GM12878 (cell line): ENCODE data around the gene RASAL1. TPM values are rescaled to one million over a fixed set of nuclear protein-coding genes. Genes with fewer than 3 reads are reported as not detected.

Experiments used
- BCL11A ChIP-seq: IDR thresholded peaks from 2 replicates; pipeline ENCODE4 v1.6.1; 2011; ENCODE audit warnings: low read depth, low read length
- BRCA1 ChIP-seq: IDR thresholded peaks from 2 replicates; pipeline ENCODE4 v1.6.1; 2011; ENCODE audit warnings: low read depth, low read length, improper control_type of control experiment
- CBFB ChIP-seq: IDR thresholded peaks from 2 replicates; pipeline ENCODE4 v1.6.1; 2016; ENCODE audit warnings: antibody characterized with exemption, low read depth
- CBX5 ChIP-seq: sonication (generic); IDR thresholded peaks from 2 replicates; pipeline ENCODE4 v1.6.1; 2016; ENCODE audit warnings: low read depth, moderate library complexity, mild to moderate bottlenecking, inconsistent platforms
- CHD2 ChIP-seq: IDR thresholded peaks from 2 replicates; pipeline ENCODE4 v1.6.1; 2011; ENCODE audit warnings: low read depth, low read length, improper control_type of control experiment, borderline replicate concordance
- CHD4 ChIP-seq: fragments of 200-600 bp; sonication (generic); IDR thresholded peaks from 2 replicates; pipeline ENCODE4 v1.6.1; 2016; ENCODE audit warnings: mild to moderate bottlenecking
- ESRRA ChIP-seq: IDR thresholded peaks from 2 replicates; pipeline ENCODE4 v1.6.1; 2012; ENCODE audit warnings: mild to moderate bottlenecking, low read length, improper control_type of control experiment
- GABPA ChIP-seq: IDR thresholded peaks from 2 replicates; pipeline ENCODE4 v1.6.1; 2014; ENCODE audit warnings: antibody characterized with exemption, low read depth, mild to moderate bottlenecking, inconsistent platforms
- HDAC6 ChIP-seq: fragments of 200-600 bp; sonication (generic); IDR thresholded peaks from one replicate; pipeline ENCODE4 v1.8.0; 2017; ENCODE audit warnings: antibody characterized with exemption; ENCODE audit not compliant: unreplicated experiment
- IRF3 ChIP-seq: fragments of 450-650 bp; IDR thresholded peaks from 2 replicates; pipeline ENCODE4 v1.6.1; 2014; ENCODE audit warnings: mild to moderate bottlenecking
- MEF2A ChIP-seq: IDR thresholded peaks from 2 replicates; pipeline ENCODE4 v1.6.1; 2011; ENCODE audit warnings: low read depth, mild to moderate bottlenecking, low read length, moderate library complexity; ENCODE audit not compliant: insufficient read depth
- MTA2 ChIP-seq: fragments of 450-650 bp; IDR thresholded peaks from 2 replicates; pipeline ENCODE4 v1.6.1; 2016; ENCODE audit warnings: low read depth, mild to moderate bottlenecking, moderate library complexity
- RELB ChIP-seq: fragments of 450-650 bp; IDR thresholded peaks from 2 replicates; pipeline ENCODE4 v1.6.1; 2017; ENCODE audit warnings: low read depth, mild to moderate bottlenecking, moderate library complexity
- RFX5 ChIP-seq: IDR thresholded peaks from 2 replicates; pipeline ENCODE4 v1.6.1; 2011; ENCODE audit warnings: low read depth, low read length, improper control_type of control experiment
- SMAD1 ChIP-seq: fragments of 450-650 bp; IDR thresholded peaks from 2 replicates; pipeline ENCODE4 v1.6.1; 2018; ENCODE audit warnings: mild to moderate bottlenecking, low read depth; ENCODE audit not compliant: partially characterized antibody
- SPI1 ChIP-seq: IDR thresholded peaks from 2 replicates; pipeline ENCODE4 v1.6.1; 2011; ENCODE audit warnings: low read depth, mild to moderate bottlenecking, low read length, moderate library complexity, borderline replicate concordance; ENCODE audit not compliant: insufficient read depth
- SREBF1 ChIP-seq: IDR thresholded peaks from 2 replicates; pipeline ENCODE4 v1.6.1; 2012; ENCODE audit warnings: mild to moderate bottlenecking, low read length
- SREBF2 ChIP-seq: IDR thresholded peaks from 2 replicates; pipeline ENCODE4 v1.6.1; 2012; ENCODE audit warnings: mild to moderate bottlenecking, low read length
- SRF ChIP-seq, 2 experiments: IDR thresholded peaks; 2 replicates each; pipeline ENCODE4 v1.6.1; 2011; ENCODE audit warnings: low read depth in 2 of 2, low read length in 2 of 2, mild to moderate bottlenecking in 1 of 2, moderate library complexity in 1 of 2
- TAF1 ChIP-seq: IDR thresholded peaks from 2 replicates; pipeline ENCODE4 v1.6.1; 2011; ENCODE audit warnings: mild to moderate bottlenecking, low read depth, low read length, borderline replicate concordance
- TCF12 ChIP-seq: IDR thresholded peaks from 2 replicates; pipeline ENCODE4 v1.6.1; 2011; ENCODE audit warnings: low read depth, mild to moderate bottlenecking, low read length
- USF1 ChIP-seq: IDR thresholded peaks from 2 replicates; pipeline ENCODE4 v1.6.1; 2011; ENCODE audit warnings: borderline replicate concordance, low read depth, mild to moderate bottlenecking, moderate library complexity, mixed read lengths, low read length; ENCODE audit not compliant: insufficient read depth; ENCODE audit errors: extremely low read length
- ZBTB40 ChIP-seq: fragments of 450-650 bp; IDR thresholded peaks from 2 replicates; pipeline ENCODE4 v1.6.1; 2016; ENCODE audit warnings: mild to moderate bottlenecking, moderate library complexity, borderline replicate concordance
- polyA plus RNA-seq, 11 experiments: library from polyadenylated mRNA; depleted of rRNA in 4 of 11; unstranded in 6 of 11; stranded (reverse) in 5 of 11; fragments of >200 nt; fragmentation: Nextera tagmentation in 4 of 11; fragmentation: Illumina TruSeq in 1 of 11; extraction: Ambion mirVana in 4 of 11; extraction: Trizol in 1 of 11; gene quantifications; 1 replicate in 1 of 11; 2 replicates in 10 of 11; pipeline versions ENCODE4 v1.2.1 to v1.2.3, GENCODE V29; 2011 to 2016; ENCODE audit warnings: inconsistent platforms in 2 of 11, missing spikeins in 2 of 11, low read depth in 1 of 11
- total RNA-seq, 4 experiments: library from RNA; depleted of rRNA in 3 of 4; stranded (reverse); fragments of >200 nt in 3 of 4; fragmentation: Illumina TruSeq in 1 of 4; extraction: Trizol in 1 of 4; gene quantifications; 2 replicates each; pipeline versions ENCODE4 v1.2.1 to v1.2.3, GENCODE V29; 2013 to 2021

The RASAL1 gene
- total and polyA plus RNA-seq, 10 of the 15 experiments (the other 5 are each of a cell fraction or from before 2014, with no cell fraction given): 0.12 to 1.0 (median 0.52) TPM; not detected in 6

- TF ChIP-seq RELB (no peak; the same call in 1 of the 2 replicates), CBX5 (no peak), SMAD1 (no peak), ZBTB40 (peak; percentile 79; the same call in 1 of the 2 replicates), CBFB (no peak), RFX5 (no peak), TAF1 (peak; percentile 42; the same call in 1 of the 2 replicates), BCL11A (no peak), SREBF2 (no peak), SPI1 (0 out of 2 replicates have a peak, but pooled peaks have one; percentile 6), CHD4 (no peak), BRCA1 (no peak), SRF (IDR thresholded peaks at IDR 0.05; ENCODE audit: low read depth in 2 of 2, low read length in 2 of 2) (peak in 1 of 2 experiments; percentile 27; a peak in 1 of 4 replicates), GABPA (peak; percentile 83; the same call in 1 of the 2 replicates), MTA2 (0 out of 2 replicates have a peak, but pooled peaks have one; percentile 13), ESRRA (no peak), TCF12 (peak; percentile 91), CHD2 (0 out of 2 replicates have a peak, but pooled peaks have one; percentile 49), IRF3 (no peak), HDAC6 (no peak), SREBF1 (no peak), MEF2A (no peak), USF1 (no peak)
Observed at GRCh38 chr12:113088971-113089756, 46.4 kb downstream of the RASAL1 start (continued).
